H1 (cell line): ENCODE results near the gene TMEM266. TPM values are rescaled to one million over a fixed set of nuclear protein-coding genes. Genes with fewer than 3 reads are reported as not detected.

Experiments used
- CTCF ChIA-PET: fragments of 300-600 bp; sonication (Branson Sonifier 250); formaldehyde crosslinking; loops from one replicate; lab custom pipeline; 2021; ENCODE audit not compliant: partially characterized antibody; lab: Charles Lee
- POLR2A ChIA-PET: fragments of 300-600 bp; sonication (Branson Sonifier 250); formaldehyde crosslinking; loops from one replicate; lab custom pipeline; 2021; ENCODE audit warnings: inconsistent platforms; ENCODE audit not compliant: partially characterized antibody; lab: Charles Lee
- DNase-seq, 2 experiments: peaks; one replicate each; pipeline versions ENCODE4 v3.0.0 to v3.0.0-alpha.2; 2010 to 2022; ENCODE audit warnings: low spot score in 2 of 2, low read depth in 1 of 2, mixed read lengths in 1 of 2
- FAIRE-seq: peaks from 2 replicates; lab custom pipeline; 2011; peaks lifted over from hg19 to GRCh38; lab: Jason Lieb, UNC
- H2AFZ ChIP-seq: 2 replicates; pipeline ENCODE4 v1.8.1; 2012; ENCODE audit warnings: low read length, inconsistent platforms
- H2AK5ac ChIP-seq: 2 replicates; pipeline ENCODE4 v1.6.1; 2013; ENCODE audit warnings: low read depth, low read length
- H2BK120ac ChIP-seq: replicated peaks from 2 replicates; pipeline ENCODE3; 2013; ENCODE audit warnings: low read depth, low read length, inconsistent platforms
- H2BK12ac ChIP-seq: 2 replicates; pipeline ENCODE4 v1.6.1; 2013; ENCODE audit warnings: low read depth, low read length
- H2BK15ac ChIP-seq: 2 replicates; pipeline ENCODE4 v1.6.1; 2013; ENCODE audit warnings: low read length
- H2BK20ac ChIP-seq: 2 replicates; pipeline ENCODE4 v1.6.1; 2013; ENCODE audit warnings: low read length
- H2BK5ac ChIP-seq: 2 replicates; pipeline ENCODE4 v1.6.1; 2013; ENCODE audit warnings: low read depth, low read length
- H3K14ac ChIP-seq: 2 replicates; pipeline ENCODE4 v1.6.1; 2013; ENCODE audit warnings: inconsistent platforms; ENCODE audit not compliant: insufficient read length
- H3K18ac ChIP-seq: 2 replicates; pipeline ENCODE4 v1.6.1; 2013; ENCODE audit warnings: low read length; ENCODE audit errors: extremely low read depth
- H3K23ac ChIP-seq: 2 replicates; pipeline ENCODE4 v1.6.1; 2013; ENCODE audit warnings: inconsistent platforms; ENCODE audit not compliant: insufficient read length
- H3K23me2 ChIP-seq: 2 replicates; pipeline ENCODE4 v1.6.1; 2013; ENCODE audit warnings: low read depth, low read length
- H3K27ac ChIP-seq: 2 replicates; pipeline ENCODE4 v1.6.1; 2011; ENCODE audit warnings: low read depth, low read length, inconsistent platforms
- H3K27me3 ChIP-seq, 4 experiments: replicated peaks in 1 of 4; 1 replicate in 1 of 4; 2 replicates in 3 of 4; pipeline versions ENCODE4 v1.6.1 to v1.8.1; 2011 to 2013; ENCODE audit warnings: low read length in 3 of 4, mild to moderate bottlenecking in 3 of 4, inconsistent platforms in 2 of 4, mixed read lengths in 2 of 4, moderate library complexity in 1 of 4; ENCODE audit not compliant: control insufficient read depth in 3 of 4, insufficient read depth in 3 of 4; ENCODE audit errors: extremely low read depth in 1 of 4
- H3K36me3 ChIP-seq, 4 experiments: 2 replicates each; pipeline versions ENCODE4 v1.6.1 to v1.8.1; 2011 to 2013; ENCODE audit warnings: mild to moderate bottlenecking in 4 of 4, low read length in 3 of 4, moderate library complexity in 2 of 4, control low read depth in 1 of 4, inconsistent platforms in 1 of 4; ENCODE audit not compliant: insufficient read depth in 4 of 4, control insufficient read depth in 2 of 4
- H3K4ac ChIP-seq: replicated peaks from 2 replicates; pipeline ENCODE3; 2013; ENCODE audit warnings: low read length, low read depth, mixed read lengths, inconsistent platforms; ENCODE audit not compliant: insufficient read length
- H3K4me1 ChIP-seq, 4 experiments: replicated peaks in 1 of 4; 1 replicate in 1 of 4; 2 replicates in 3 of 4; pipeline versions ENCODE4 v1.6.1 to v1.8.1; 2011 to 2013; ENCODE audit warnings: low read length in 3 of 4, inconsistent platforms in 2 of 4, mixed read lengths in 1 of 4; ENCODE audit not compliant: insufficient read depth in 4 of 4, control insufficient read depth in 3 of 4
- H3K4me2 ChIP-seq, 2 experiments: 2 replicates each; pipeline versions ENCODE4 v1.6.1 to v1.8.1; 2011 to 2013; ENCODE audit warnings: low read depth in 2 of 2, low read length in 2 of 2, control low read depth in 1 of 2, inconsistent platforms in 1 of 2, mild to moderate bottlenecking in 1 of 2; ENCODE audit not compliant: insufficient read depth in 1 of 2
- H3K4me3 ChIP-seq, 4 experiments: fragments of 200-600, 300-600 bp in 1 of 4; sonication (generic), shearing (Covaris generic), sonication (Bioruptor Twin) in 1 of 4; 2 replicates each; pipeline versions ENCODE4 v1.5.1 to v1.8.1; 2011 to 2016; ENCODE audit warnings: low read length in 4 of 4, low read depth in 3 of 4, control low read depth in 2 of 4, inconsistent platforms in 2 of 4, mild to moderate bottlenecking in 2 of 4, mixed read lengths in 1 of 4, moderate library complexity in 1 of 4; ENCODE audit not compliant: insufficient read depth in 2 of 4; ENCODE audit errors: extremely low read depth in 1 of 4
- H3K56ac ChIP-seq: replicated peaks from 2 replicates; pipeline ENCODE3; 2013; ENCODE audit warnings: low read depth, mild to moderate bottlenecking, mixed read lengths, low read length, inconsistent platforms; ENCODE audit not compliant: insufficient read length
- H3K79me1 ChIP-seq: 2 replicates; pipeline ENCODE4 v1.6.1; 2013; ENCODE audit warnings: low read depth, low read length, control low read depth
- H3K79me2 ChIP-seq, 2 experiments: 2 replicates each; pipeline versions ENCODE4 v1.6.1 to v1.8.1; 2012 to 2013; ENCODE audit warnings: low read length in 2 of 2, mild to moderate bottlenecking in 2 of 2, inconsistent platforms in 1 of 2; ENCODE audit not compliant: insufficient read depth in 2 of 2, control insufficient read depth in 1 of 2
- H3K9ac ChIP-seq, 4 experiments: replicated peaks in 1 of 4; 1 replicate in 1 of 4; 2 replicates in 3 of 4; pipeline versions ENCODE4 v1.6.1 to v1.8.1; 2011 to 2013; ENCODE audit warnings: low read depth in 3 of 4, low read length in 3 of 4, control low read depth in 2 of 4, mild to moderate bottlenecking in 2 of 4, moderate library complexity in 2 of 4, inconsistent platforms in 1 of 4; ENCODE audit errors: extremely low read depth in 1 of 4
- H3K9me3 ChIP-seq, 2 experiments: 2 replicates each; pipeline versions ENCODE4 v1.6.1 to v1.8.1; 2012 to 2013; ENCODE audit warnings: mild to moderate bottlenecking in 2 of 2, moderate library complexity in 2 of 2, control low read depth in 1 of 2, inconsistent platforms in 1 of 2, low read depth in 1 of 2, low read length in 1 of 2, mixed read lengths in 1 of 2; ENCODE audit not compliant: insufficient read depth in 2 of 2
- H4K20me1 ChIP-seq, 2 experiments: replicated peaks in 1 of 2; 2 replicates each; pipeline versions ENCODE3 to v1.8.1; 2011 to 2013; ENCODE audit warnings: inconsistent platforms in 2 of 2, low read length in 2 of 2, mild to moderate bottlenecking in 1 of 2; ENCODE audit not compliant: insufficient read depth in 2 of 2, control insufficient read depth in 1 of 2
- H4K5ac ChIP-seq: 2 replicates; pipeline ENCODE4 v1.6.1; 2013; ENCODE audit warnings: low read length, low read depth, mixed read lengths, inconsistent platforms; ENCODE audit not compliant: insufficient read length
- H4K8ac ChIP-seq: 2 replicates; pipeline ENCODE4 v1.8.0; 2013; ENCODE audit warnings: mild to moderate bottlenecking, moderate library complexity, low read length, inconsistent platforms; ENCODE audit not compliant: insufficient read depth; ENCODE audit errors: extremely low read depth
- H4K91ac ChIP-seq: replicated peaks from 2 replicates; pipeline ENCODE3; 2013; ENCODE audit warnings: low read length, mixed read lengths, inconsistent platforms; ENCODE audit not compliant: insufficient read length
- CEBPB ChIP-seq: IDR thresholded peaks from 2 replicates; pipeline ENCODE4 v1.6.1; 2012; ENCODE audit warnings: low read depth, low read length
- CHD1 ChIP-seq: IDR thresholded peaks from 2 replicates; pipeline ENCODE4 v1.6.1; 2012; ENCODE audit warnings: low read depth, low read length, improper control_type of control experiment
- HDAC2 ChIP-seq, 2 experiments: fragments of 300-600 bp in 1 of 2; sonication (generic) in 1 of 2; IDR thresholded peaks; 2 replicates each; pipeline ENCODE4 v1.6.1; 2011 to 2012; ENCODE audit warnings: low read depth in 2 of 2, low read length in 2 of 2, mild to moderate bottlenecking in 2 of 2, moderate library complexity in 2 of 2, borderline replicate concordance in 1 of 2, inconsistent platforms in 1 of 2
- KDM4A ChIP-seq: IDR thresholded peaks from one replicate; pipeline ENCODE4 v1.7.1; 2012; ENCODE audit warnings: low read depth, mild to moderate bottlenecking, moderate library complexity, low read length, inconsistent platforms; ENCODE audit not compliant: severe bottlenecking
- NANOG ChIP-seq: IDR thresholded peaks from 2 replicates; pipeline ENCODE4 v1.6.1; 2011; ENCODE audit warnings: low read length, low read depth, mild to moderate bottlenecking, inconsistent platforms; ENCODE audit not compliant: insufficient read depth, poor library complexity, severe bottlenecking
- NRF1 ChIP-seq: IDR thresholded peaks from 2 replicates; pipeline ENCODE4 v1.6.1; 2011; ENCODE audit warnings: mild to moderate bottlenecking, low read depth, low read length, improper control_type of control experiment
- RNF2 ChIP-seq: fragments of 200-900, 300-1000 bp; sonication (generic); IDR thresholded peaks from 2 replicates; pipeline ENCODE4 v1.7.1; 2016; ENCODE audit warnings: borderline replicate concordance, low read depth, mild to moderate bottlenecking, antibody characterized with exemption, low read length; ENCODE audit not compliant: poor library complexity, severe bottlenecking; ENCODE audit errors: missing control alignments
- SP1 ChIP-seq: IDR thresholded peaks from 2 replicates; pipeline ENCODE4 v1.6.1; 2011; ENCODE audit warnings: low read depth, low read length
- SRF ChIP-seq: IDR thresholded peaks from 2 replicates; pipeline ENCODE4 v1.6.1; 2011; ENCODE audit warnings: mild to moderate bottlenecking, low read depth, low read length, moderate library complexity
- TEAD4 ChIP-seq: IDR thresholded peaks from 2 replicates; pipeline ENCODE4 v1.6.1; 2012; ENCODE audit warnings: low read depth, low read length, inconsistent platforms, mixed read lengths
- WGBS, 2 experiments: shearing (Covaris generic) in 1 of 2; methylation state at CpG; one replicate each; pipeline versions ENCODE4 v1.1.6 to v1.1.7; 2013 to 2015; ENCODE audit warnings: low lambda C conversion rate in 2 of 2, mixed read lengths in 2 of 2, inconsistent platforms in 1 of 2, low coverage in 1 of 2, missing lambda C conversion rate in 1 of 2; ENCODE audit not compliant: insufficient replicate concordance in 2 of 2, insufficient coverage in 1 of 2, insufficient read length in 1 of 2; ENCODE audit errors: extremely low coverage in 1 of 2, missing lambda C conversion rate in 1 of 2; 5-methylcytosine and 5-hydroxymethylcytosine counted together
- polyA plus RNA-seq, 7 experiments: library from polyadenylated mRNA; depleted of rRNA in 3 of 7; stranded (reverse) in 5 of 7; unstranded in 2 of 7; fragments of >200 nt in 5 of 7; fragments of 200-250 nt in 2 of 7; gene quantifications; 1 replicate in 5 of 7; 2 replicates in 1 of 7; 4 replicates in 1 of 7; pipeline versions ENCODE4 v1.2.1 to v1.2.3, GENCODE V29; 2011 to 2013; ENCODE audit warnings: missing spikeins in 2 of 7, mixed read lengths in 2 of 7
- total RNA-seq: library from RNA; stranded (reverse); fragmentation: NEBNext Ultra II Directional; extraction: Animal tissue kit (Norgen Biotek cat#: 25700); gene quantifications from 2 replicates; pipeline ENCODE4 v1.2.1, GENCODE V29; 2021

The TMEM266 gene
- total and polyA plus RNA-seq, 2 of the 8 experiments (the other 6 are each of a cell fraction or from before 2014, with no cell fraction given): 2.6 TPM

- Histone ChIP-seq H3K79me2 (no peaks in the 10 kb centered on the region), H2BK15ac (no peak overlapping the region), H2AFZ (no peak overlapping the region), H3K23ac (no peak overlapping the region), H3K4me2 (no peak overlapping the region; a peak in 1 of 4 replicates), H4K91ac (no peak overlapping the region), H2BK120ac (no peak overlapping the region), H3K27me3 (no peaks in the 10 kb centered on the region; a peak in 1 of 7 replicates), H2AK5ac (no peak overlapping the region), H3K4ac (no peak overlapping the region), H3K27ac (no peak overlapping the region; the same call in 1 of the 2 replicates), H2BK20ac (no peak overlapping the region), H3K36me3 (no peaks in the 10 kb centered on the region), H3K9ac (no peak overlapping the region), H3K4me3 (no peak overlapping the region), H3K23me2 (no peaks in the 10 kb centered on the region), H4K8ac (no peak overlapping the region), H3K14ac (no peak overlapping the region), H2BK12ac (no peak overlapping the region), H3K56ac (no peak overlapping the region), H3K4me1 (peaks cover 0 to 20% (median 6%) of the 10 kb centered on the region in 4 experiments; a peak in 4 of 7 replicates), H3K79me1 (no peaks in the 10 kb centered on the region), H3K18ac (no peak overlapping the region), H2BK5ac (no peak overlapping the region; the same call in 1 of the 2 replicates), H4K20me1 (no peaks in the 10 kb centered on the region), H3K9me3 (no peaks in the 10 kb centered on the region), H4K5ac (no peak overlapping the region)
- no peak for TF ChIP-seq SRF
- no peak for TF ChIP-seq CHD1
- TF ChIP-seq SP1: no peak
- TF ChIP-seq CEBPB: no peak
- TF ChIP-seq RNF2: no peak
- TF ChIP-seq NANOG: no peak
- no peak for TF ChIP-seq NRF1
- TF ChIP-seq KDM4A: no peak
- no peak for TF ChIP-seq TEAD4
- no peak for TF ChIP-seq HDAC2 (IDR thresholded peaks at IDR 0.05; ENCODE audit: borderline replicate concordance in 1 of 2, low read depth in 2 of 2, low read length in 2 of 2)
- WGBS, 2 experiments: 96% methylated on average over 5 of the region's 5 CpGs; no CpG with 5 or more reads in 1 of the 2 experiments
- ChIA-PET POLR2A (no interaction called here), CTCF (interaction anchor here (1.0 to 3.3 kb wide), 8 partner anchors 9 to 134 kb away, joined by 4 to 13 read pairs (median 8); no protein-coding TSS in a partner anchor)
- no peak for FAIRE-seq
- no peak for DNase-seq
Observed at GRCh38 chr15:76200641-76201105, 140.9 kb downstream of the TMEM266 start.
